ENCODE results near the gene MYL7.

The MYL7 gene

DNA sequence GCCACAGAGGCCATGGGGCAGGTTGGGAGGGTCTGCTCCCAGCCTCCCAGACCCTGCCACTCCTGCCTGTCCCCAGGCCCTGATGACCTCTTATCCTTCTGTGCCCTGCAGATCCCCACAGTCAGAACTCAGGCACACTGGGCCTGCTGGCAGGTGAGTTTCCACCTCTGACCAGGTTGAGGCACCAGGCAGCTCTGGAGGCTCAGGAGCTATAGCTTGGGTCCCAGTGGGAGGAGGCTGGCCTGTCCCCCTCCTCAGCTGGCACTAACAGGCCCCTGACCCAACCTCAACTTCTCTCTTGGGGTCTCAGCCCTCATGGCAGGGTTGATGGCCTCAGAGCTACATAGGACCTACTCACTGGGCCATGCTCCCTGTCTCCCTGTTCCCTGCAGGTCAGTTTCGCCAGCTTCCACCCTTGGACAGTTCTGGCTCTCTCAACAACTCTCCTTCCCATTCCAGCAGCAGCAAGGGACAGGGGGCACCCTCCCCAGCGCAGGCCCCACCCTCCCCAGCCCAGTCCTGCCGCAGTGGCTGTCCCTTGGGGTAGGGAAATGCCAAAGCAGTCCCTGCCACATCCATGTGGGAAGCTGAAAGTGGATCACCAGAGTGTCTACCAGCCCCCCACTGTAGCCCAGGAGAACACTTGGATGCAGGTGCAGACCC, 39.7 kb downstream of the MYL7 start:
- peaks cover 8% of the 10 kb centered on the region; the same call in 1 of the 2 replicates for H3K4me1 ChIP-seq (ENCODE audit: control insufficient read depth, insufficient read depth, low read length)
- H3K4me3 ChIP-seq (ENCODE audit: low read depth, low read length): no peak overlapping the region
- H3K27me3 ChIP-seq (ENCODE audit: control insufficient read depth, insufficient read depth, low read length): peaks cover 13% of the 10 kb centered on the region
- H3K9me3 ChIP-seq (ENCODE audit: control insufficient read depth, insufficient read depth, low read length): no peaks in the 10 kb centered on the region
- H3K36me3 ChIP-seq (ENCODE audit: control insufficient read depth, insufficient read depth, low read length): no peaks in the 10 kb centered on the region
- no peak overlapping the region for H3K9ac ChIP-seq (ENCODE audit: low read depth, low read length)
- no peak overlapping the region for H3K27ac ChIP-seq (ENCODE audit: low read depth, low read length)

GRCh38 chr7:44100458-44101302, 40.5 kb downstream of the MYL7 start:
- Histone ChIP-seq H3K4me1 (ENCODE audit: control insufficient read depth, insufficient read depth, low read length) (peaks cover 8% of the 10 kb centered on the region; the same call in 1 of the 2 replicates), H3K9ac (ENCODE audit: low read depth, low read length) (no peak overlapping the region), H3K36me3 (ENCODE audit: control insufficient read depth, insufficient read depth, low read length) (no peaks in the 10 kb centered on the region), H3K27me3 (ENCODE audit: control insufficient read depth, insufficient read depth, low read length) (peaks cover 13% of the 10 kb centered on the region), H3K27ac (ENCODE audit: low read depth, low read length) (no peak overlapping the region), H3K4me3 (ENCODE audit: low read depth, low read length) (no peak overlapping the region), H3K9me3 (ENCODE audit: control insufficient read depth, insufficient read depth, low read length) (no peaks in the 10 kb centered on the region)

GRCh38 chr7:44099669-44100068, 41.5 kb downstream of the MYL7 start:
- H3K9me3 ChIP-seq (ENCODE audit: control insufficient read depth, insufficient read depth, low read length): no peaks in the 10 kb centered on the region
- peaks cover 5% of the 10 kb centered on the region for H3K27me3 ChIP-seq (ENCODE audit: control insufficient read depth, insufficient read depth, low read length)
- H3K36me3 ChIP-seq (ENCODE audit: control insufficient read depth, insufficient read depth, low read length): no peaks in the 10 kb centered on the region
- no peak overlapping the region for H3K9ac ChIP-seq (ENCODE audit: low read depth, low read length)
- no peak overlapping the region for H3K4me3 ChIP-seq (ENCODE audit: low read depth, low read length)
- H3K4me1 ChIP-seq (ENCODE audit: control insufficient read depth, insufficient read depth, low read length): no peaks in the 10 kb centered on the region
- no peak overlapping the region for H3K27ac ChIP-seq (ENCODE audit: low read depth, low read length)

DNA sequence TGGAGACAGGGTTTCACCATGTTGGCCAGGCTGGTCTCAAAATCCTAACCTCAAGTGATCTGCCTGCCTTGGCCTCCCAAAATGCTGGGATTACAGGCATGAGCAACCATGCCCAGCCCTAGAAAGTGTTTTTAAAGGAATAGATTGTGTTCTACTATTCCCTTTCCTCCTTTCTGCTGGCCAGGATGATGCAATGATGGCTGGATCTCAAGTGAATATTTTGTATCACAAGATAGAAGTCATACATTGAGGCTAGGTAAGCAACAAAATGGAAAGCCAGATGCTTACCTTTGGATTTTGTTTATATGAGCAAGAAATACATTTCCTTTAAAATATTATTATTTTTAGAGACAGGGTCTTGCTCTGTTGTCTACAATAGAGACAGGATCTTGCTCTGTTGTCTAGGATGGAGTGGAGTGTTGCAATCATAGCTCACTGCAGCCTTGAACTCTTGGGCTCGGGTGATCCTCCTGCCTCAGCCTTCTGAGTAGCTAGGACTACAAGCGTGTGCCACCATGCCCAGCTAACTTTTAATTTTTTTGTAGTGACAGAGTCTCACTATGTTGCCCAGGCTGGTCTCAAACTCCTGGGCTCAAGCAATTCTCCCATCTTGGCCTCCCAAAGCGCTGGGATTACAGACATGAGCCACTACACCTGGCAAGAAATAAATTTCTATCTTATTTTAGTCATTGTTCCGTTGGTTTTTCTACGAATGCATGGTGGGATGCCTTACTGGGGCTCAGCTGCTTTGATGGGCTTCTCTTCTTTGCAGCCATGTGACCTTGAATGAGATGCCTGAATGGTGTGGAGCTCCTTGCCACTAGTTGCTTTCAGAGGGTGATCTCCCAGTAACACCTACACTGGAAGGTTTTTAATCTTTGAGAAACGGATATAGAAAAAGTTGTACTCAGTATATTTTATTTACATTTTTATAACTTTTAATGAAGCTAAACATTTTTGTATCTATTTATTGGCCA, 42.8 kb downstream of the MYL7 start:
- no peak overlapping the region for H3K27ac ChIP-seq (ENCODE audit: low read depth, low read length)

DNA sequence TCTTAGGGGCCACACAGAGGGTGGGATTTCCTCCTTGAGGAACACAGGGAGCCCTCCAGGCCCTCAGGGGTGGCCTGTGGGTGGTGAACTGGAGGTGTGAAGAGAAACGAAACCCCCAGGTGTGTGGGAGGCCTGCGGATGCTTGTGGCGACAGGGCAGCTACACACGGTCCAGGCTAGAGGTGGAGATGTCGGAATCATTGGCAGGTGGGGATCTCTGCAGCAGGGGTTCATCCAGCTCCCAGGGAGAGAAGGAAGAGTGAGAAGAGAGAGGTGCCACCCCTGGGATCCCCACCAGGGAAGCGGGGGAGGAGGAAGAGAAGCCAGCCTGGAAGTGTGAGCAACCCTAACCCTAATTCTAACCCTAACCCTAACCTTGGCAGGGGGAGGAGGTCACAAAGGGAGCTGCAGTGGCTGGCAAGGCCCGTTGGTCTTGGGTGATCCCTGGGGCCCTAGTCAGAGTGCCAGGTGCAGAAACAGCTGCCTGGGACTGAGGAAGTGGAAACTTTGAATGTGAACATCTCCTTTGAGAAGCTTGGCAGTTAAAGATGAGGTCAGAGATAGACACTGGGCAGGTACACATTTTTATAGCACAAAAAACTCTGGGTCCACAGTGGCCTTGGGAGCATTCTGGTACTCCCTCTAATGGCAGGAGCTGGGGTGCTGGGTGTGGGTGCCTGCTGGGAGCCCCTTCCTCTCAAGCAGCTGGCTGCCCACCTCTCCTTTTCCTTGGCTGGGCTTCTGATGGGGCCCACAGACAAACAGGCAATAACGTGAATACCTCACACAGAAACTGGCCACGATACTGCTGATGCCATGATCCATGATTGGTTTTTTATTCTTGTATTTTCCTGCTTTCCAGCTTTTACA, 43.8 kb downstream of the MYL7 start:
- Histone ChIP-seq H3K36me3 (ENCODE audit: control insufficient read depth, insufficient read depth, low read length) (no peaks in the 10 kb centered on the region), H3K4me1 (ENCODE audit: control insufficient read depth, insufficient read depth, low read length) (no peaks in the 10 kb centered on the region), H3K9me3 (ENCODE audit: control insufficient read depth, insufficient read depth, low read length) (no peaks in the 10 kb centered on the region), H3K9ac (ENCODE audit: low read depth, low read length) (no peak overlapping the region), H3K27me3 (ENCODE audit: control insufficient read depth, insufficient read depth, low read length) (no peaks in the 10 kb centered on the region), H3K4me3 (ENCODE audit: low read depth, low read length) (no peak overlapping the region), H3K27ac (ENCODE audit: low read depth, low read length) (no peak overlapping the region)

More for the DNA sequence above, 42.8 kb downstream of the MYL7 start:
- Histone ChIP-seq H3K4me3 (ENCODE audit: low read depth, low read length) (no peak overlapping the region), H3K9ac (ENCODE audit: low read depth, low read length) (no peak overlapping the region), H3K9me3 (ENCODE audit: control insufficient read depth, insufficient read depth, low read length) (no peaks in the 10 kb centered on the region), H3K4me1 (ENCODE audit: control insufficient read depth, insufficient read depth, low read length) (no peaks in the 10 kb centered on the region), H3K27me3 (ENCODE audit: control insufficient read depth, insufficient read depth, low read length) (peaks cover 4% of the 10 kb centered on the region), H3K36me3 (ENCODE audit: control insufficient read depth, insufficient read depth, low read length) (no peaks in the 10 kb centered on the region)

- no peak overlapping the region for H3K9ac ChIP-seq (ENCODE audit: low read depth, low read length)
- H3K27ac ChIP-seq (ENCODE audit: low read depth, low read length): no peak overlapping the region
- H3K27me3 ChIP-seq (ENCODE audit: control insufficient read depth, insufficient read depth, low read length): no peaks in the 10 kb centered on the region
- no peaks in the 10 kb centered on the region for H3K9me3 ChIP-seq (ENCODE audit: control insufficient read depth, insufficient read depth, low read length)
- no peaks in the 10 kb centered on the region for H3K4me1 ChIP-seq (ENCODE audit: control insufficient read depth, insufficient read depth, low read length)
- no peak overlapping the region for H3K4me3 ChIP-seq (ENCODE audit: low read depth, low read length)
- H3K36me3 ChIP-seq (ENCODE audit: control insufficient read depth, insufficient read depth, low read length): no peaks in the 10 kb centered on the region
These were observed 44.7 kb downstream of the MYL7 start for GRCh38 chr7:44096326-44096881.

- Histone ChIP-seq H3K9ac (ENCODE audit: low read depth, low read length) (no peak overlapping the region), H3K27me3 (ENCODE audit: control insufficient read depth, insufficient read depth, low read length) (no peaks in the 10 kb centered on the region), H3K4me3 (ENCODE audit: low read depth, low read length) (no peak overlapping the region), H3K27ac (ENCODE audit: low read depth, low read length) (no peak overlapping the region), H3K9me3 (ENCODE audit: control insufficient read depth, insufficient read depth, low read length) (no peaks in the 10 kb centered on the region), H3K4me1 (ENCODE audit: control insufficient read depth, insufficient read depth, low read length) (no peaks in the 10 kb centered on the region), H3K36me3 (ENCODE audit: control insufficient read depth, insufficient read depth, low read length) (no peaks in the 10 kb centered on the region)
These were observed 45.4 kb downstream of the MYL7 start for GRCh38 chr7:44095781-44096180.

- H3K9me3 ChIP-seq (ENCODE audit: control insufficient read depth, insufficient read depth, low read length): no peaks in the 10 kb centered on the region
- H3K36me3 ChIP-seq (ENCODE audit: control insufficient read depth, insufficient read depth, low read length): no peaks in the 10 kb centered on the region
- no peaks in the 10 kb centered on the region for H3K4me1 ChIP-seq (ENCODE audit: control insufficient read depth, insufficient read depth, low read length)
- no peak overlapping the region for H3K4me3 ChIP-seq (ENCODE audit: low read depth, low read length)
- H3K27me3 ChIP-seq (ENCODE audit: control insufficient read depth, insufficient read depth, low read length): no peaks in the 10 kb centered on the region
- no peak overlapping the region for H3K27ac ChIP-seq (ENCODE audit: low read depth, low read length)
- no peak overlapping the region for H3K9ac ChIP-seq (ENCODE audit: low read depth, low read length)
These were observed 46.1 kb downstream of the MYL7 start for GRCh38 chr7:44094883-44095592.

- no peaks in the 10 kb centered on the region for H3K4me1 ChIP-seq (ENCODE audit: control insufficient read depth, insufficient read depth, low read length)
These were observed 46.8 kb downstream of the MYL7 start for GRCh38 chr7:44094365-44094764.

More at GRCh38 chr7:44094365-44094764, 46.8 kb downstream of the MYL7 start:
- no peak overlapping the region for H3K27ac ChIP-seq (ENCODE audit: low read depth, low read length)
- H3K9ac ChIP-seq (ENCODE audit: low read depth, low read length): no peak overlapping the region
- H3K4me3 ChIP-seq (ENCODE audit: low read depth, low read length): no peak overlapping the region
- H3K36me3 ChIP-seq (ENCODE audit: control insufficient read depth, insufficient read depth, low read length): no peaks in the 10 kb centered on the region
- H3K27me3 ChIP-seq (ENCODE audit: control insufficient read depth, insufficient read depth, low read length): no peaks in the 10 kb centered on the region
- H3K9me3 ChIP-seq (ENCODE audit: control insufficient read depth, insufficient read depth, low read length): no peaks in the 10 kb centered on the region

Data from HUES48 (cell line).